SK-N-SH (cell line): ENCODE measurements around the gene CDH23. TPM values are rescaled to one million over a fixed set of nuclear protein-coding genes. Genes with fewer than 3 reads are reported as not detected.

ENCODE experiments used
- CTCF ChIA-PET: fragments of 300-600, 350-600 bp; formaldehyde crosslinking; extraction: SDS; loops from one replicate; lab custom pipeline; 2021; lab: Yijun Ruan, JAX
- POLR2A ChIA-PET: fragments of 350-600 bp; sonication (Branson Sonifier 250); formaldehyde crosslinking; extraction: SDS; loops from one replicate; lab custom pipeline; 2020; ENCODE audit warnings: antibody characterized with exemption, inconsistent platforms; lab: Yijun Ruan, JAX
- DNase-seq: peaks from one replicate; pipeline ENCODE4 v3.0.0; 2012
- H2AFZ ChIP-seq: fragments of 200-600 bp; sonication (generic); 2 replicates; pipeline ENCODE4 v1.8.1; 2016; ENCODE audit warnings: antibody characterized with exemption, mild to moderate bottlenecking, low read depth
- H3F3A ChIP-seq: fragments of 200-600 bp; sonication (generic); replicated peaks from 2 replicates; pipeline ENCODE3; 2016; ENCODE audit warnings: antibody characterized with exemption, mild to moderate bottlenecking; ENCODE audit not compliant: insufficient read depth
- H3K27ac ChIP-seq, 2 experiments: fragments of 200-500 bp in 1 of 2; fragments of 200-600 bp in 1 of 2; sonication (Bioruptor generic) in 1 of 2; sonication (generic), shearing (Covaris generic) in 1 of 2; 2 replicates each; pipeline versions ENCODE4 v1.5.1 to v1.6.1; 2014 to 2016; ENCODE audit warnings: low read depth in 2 of 2, inconsistent platforms in 1 of 2, low read length in 1 of 2, mild to moderate bottlenecking in 1 of 2, mixed read lengths in 1 of 2
- H3K27me3 ChIP-seq: fragments of 200-600 bp; sonication (generic), shearing (Covaris generic); 2 replicates; pipeline ENCODE4 v1.6.1; 2016; ENCODE audit warnings: mixed run types; ENCODE audit not compliant: insufficient read depth
- H3K36me3 ChIP-seq, 2 experiments: fragments of 200-500 bp in 1 of 2; fragments of 200-600 bp in 1 of 2; sonication (Bioruptor generic) in 1 of 2; sonication (generic) in 1 of 2; replicated peaks in 1 of 2; 2 replicates each; pipeline versions ENCODE3 to v1.5.1; 2014 to 2016; ENCODE audit warnings: low read length in 1 of 2, mild to moderate bottlenecking in 1 of 2; ENCODE audit not compliant: insufficient read depth in 2 of 2, control insufficient read depth in 1 of 2
- H3K4me1 ChIP-seq, 2 experiments: fragments of 200-500 bp in 1 of 2; fragments of 200-600 bp in 1 of 2; sonication (Bioruptor generic) in 1 of 2; sonication (generic), shearing (Covaris generic) in 1 of 2; 2 replicates each; pipeline versions ENCODE4 v1.5.1 to v1.6.1; 2014 to 2016; ENCODE audit warnings: low read depth in 1 of 2, low read length in 1 of 2, mixed run types in 1 of 2; ENCODE audit not compliant: insufficient read depth in 2 of 2, control insufficient read depth in 1 of 2
- H3K4me2 ChIP-seq: fragments of 200-600 bp; sonication (generic), shearing (Covaris generic); 2 replicates; pipeline ENCODE4 v1.6.1; 2017; ENCODE audit warnings: mixed run types
- H3K4me3 ChIP-seq, 2 experiments: fragments of 200-500 bp in 1 of 2; fragments of 200-600 bp in 1 of 2; sonication (Bioruptor generic) in 1 of 2; sonication (generic), shearing (Covaris generic) in 1 of 2; 2 replicates each; pipeline versions ENCODE4 v1.5.1 to v1.8.1; 2014 to 2016; ENCODE audit warnings: low read depth in 2 of 2, inconsistent platforms in 1 of 2, low read length in 1 of 2, mild to moderate bottlenecking in 1 of 2, mixed read lengths in 1 of 2, moderate library complexity in 1 of 2
- H3K79me2 ChIP-seq: fragments of 200-600 bp; sonication (generic); 2 replicates; pipeline ENCODE4 v1.8.1; 2017; ENCODE audit warnings: mild to moderate bottlenecking; ENCODE audit not compliant: insufficient read depth
- H3K9ac ChIP-seq: fragments of 200-600 bp; sonication (generic); 2 replicates; pipeline ENCODE4 v1.6.1; 2017; ENCODE audit warnings: mixed run types
- H3K9me2 ChIP-seq: fragments of 200-600 bp; sonication (generic); 2 replicates; pipeline ENCODE4 v1.6.1; 2017; ENCODE audit warnings: mixed run types
- H3K9me3 ChIP-seq: fragments of 200-600 bp; sonication (generic); 2 replicates; pipeline ENCODE4 v1.6.1; 2017; ENCODE audit warnings: mixed run types, mild to moderate bottlenecking, moderate library complexity
- H4K20me1 ChIP-seq: fragments of 200-600 bp; sonication (generic); 2 replicates; pipeline ENCODE4 v1.6.1; 2017; ENCODE audit warnings: mild to moderate bottlenecking, mixed run types; ENCODE audit not compliant: insufficient read depth
- CHD2 ChIP-seq: fragments of 150-350 bp; IDR thresholded peaks from 2 replicates; pipeline ENCODE4 v1.6.1; 2018; ENCODE audit warnings: low read length; ENCODE audit not compliant: partially characterized antibody
- ELF1 ChIP-seq: IDR thresholded peaks from 2 replicates; pipeline ENCODE4 v1.4.0; 2012
- EP300 ChIP-seq, 2 experiments: IDR thresholded peaks; 2 replicates each; pipeline versions ENCODE4 v1.4.0 to v1.6.1; 2012; ENCODE audit warnings: borderline replicate concordance in 1 of 2, low read depth in 1 of 2, low read length in 1 of 2
- EZH2phosphoT487 ChIP-seq: fragments of 200-600 bp; sonication (generic); IDR thresholded peaks from 2 replicates; pipeline ENCODE4 v1.6.1; 2017; ENCODE audit warnings: low read depth, mixed run types, mild to moderate bottlenecking, antibody characterized with exemption, moderate library complexity, borderline replicate concordance
- FOSL2 ChIP-seq: IDR thresholded peaks from 2 replicates; pipeline ENCODE4 v1.4.0; 2012; ENCODE audit warnings: low read depth, mild to moderate bottlenecking, moderate library complexity, borderline replicate concordance
- FOXM1 ChIP-seq: IDR thresholded peaks from 2 replicates; pipeline ENCODE4 v1.4.0; 2012; ENCODE audit warnings: low read depth, mild to moderate bottlenecking
- GABPA ChIP-seq: IDR thresholded peaks from 2 replicates; pipeline ENCODE4 v1.4.0; 2012; ENCODE audit warnings: low read depth, mild to moderate bottlenecking
- JUND ChIP-seq: IDR thresholded peaks from 2 replicates; pipeline ENCODE4 v1.4.0; 2012
- MXI1 ChIP-seq: IDR thresholded peaks from 2 replicates; pipeline ENCODE4 v1.6.1; 2012; ENCODE audit warnings: mild to moderate bottlenecking, low read depth, low read length, improper control_type of control experiment
- NFIC ChIP-seq: IDR thresholded peaks from 2 replicates; pipeline ENCODE4 v1.4.0; 2012; ENCODE audit warnings: borderline replicate concordance
- NRF1 ChIP-seq: IDR thresholded peaks from 2 replicates; pipeline ENCODE4 v1.6.1; 2012; ENCODE audit warnings: low read depth, mild to moderate bottlenecking, low read length
- POLR2AphosphoS5 ChIP-seq: IDR thresholded peaks from 2 replicates; pipeline ENCODE4 v1.6.1; 2012; ENCODE audit warnings: low read depth, low read length
- RAD21 ChIP-seq: IDR thresholded peaks from 2 replicates; pipeline ENCODE4 v1.6.1; 2012; ENCODE audit warnings: mild to moderate bottlenecking, low read length
- RCOR1 ChIP-seq: fragments of 150-350 bp; IDR thresholded peaks from 2 replicates; pipeline ENCODE4 v1.6.1; 2017; ENCODE audit warnings: antibody characterized with exemption, low read length
- RFX5 ChIP-seq: IDR thresholded peaks from 2 replicates; pipeline ENCODE4 v1.6.1; 2012; ENCODE audit warnings: mild to moderate bottlenecking, improper control_type of control experiment, low read length
- RXRA ChIP-seq: IDR thresholded peaks from 2 replicates; pipeline ENCODE4 v1.4.0; 2012; ENCODE audit warnings: low read depth, mild to moderate bottlenecking, borderline replicate concordance
- SIN3A ChIP-seq: IDR thresholded peaks from 2 replicates; pipeline ENCODE4 v1.6.1; 2012; ENCODE audit warnings: low read depth, mild to moderate bottlenecking, low read length, moderate library complexity, borderline replicate concordance
- SMC3 ChIP-seq: IDR thresholded peaks from 2 replicates; pipeline ENCODE4 v1.6.1; 2012; ENCODE audit warnings: low read depth, low read length, improper control_type of control experiment
- TCF12 ChIP-seq: IDR thresholded peaks from 2 replicates; pipeline ENCODE4 v1.4.0; 2012
- USF2 ChIP-seq: fragments of 150-350 bp; IDR thresholded peaks from 2 replicates; pipeline ENCODE4 v1.6.1; 2017; ENCODE audit warnings: antibody characterized with exemption, low read length, low read depth, borderline replicate concordance
- ZBTB33 ChIP-seq: IDR thresholded peaks from 2 replicates; pipeline ENCODE4 v1.4.0; 2012; ENCODE audit warnings: low read depth, borderline replicate concordance
- WGBS: methylation state at CpG from one replicate; pipeline ENCODE4 v1.1.6; 2017; ENCODE audit warnings: low lambda C conversion rate; 5-methylcytosine and 5-hydroxymethylcytosine counted together
- polyA plus RNA-seq, 3 experiments: library from polyadenylated mRNA; depleted of rRNA; stranded (reverse); fragments of >200 nt; gene quantifications; 2 replicates each; pipeline ENCODE4 v1.2.3, GENCODE V29; 2012
- TF ChIP-seq, protein P1 (sequence below): fragments of 150-350 bp; IDR thresholded peaks from 2 replicates; pipeline ENCODE4 v1.6.1; 2016; ENCODE audit warnings: mild to moderate bottlenecking, low read depth, low read length
- TF ChIP-seq, protein P2 (sequence below): IDR thresholded peaks from 2 replicates; pipeline ENCODE4; 2012

The CDH23 gene
- polyA plus RNA-seq, 1 of the 3 experiments (the other 2 are of a cell fraction): 0.03 TPM

DNA sequence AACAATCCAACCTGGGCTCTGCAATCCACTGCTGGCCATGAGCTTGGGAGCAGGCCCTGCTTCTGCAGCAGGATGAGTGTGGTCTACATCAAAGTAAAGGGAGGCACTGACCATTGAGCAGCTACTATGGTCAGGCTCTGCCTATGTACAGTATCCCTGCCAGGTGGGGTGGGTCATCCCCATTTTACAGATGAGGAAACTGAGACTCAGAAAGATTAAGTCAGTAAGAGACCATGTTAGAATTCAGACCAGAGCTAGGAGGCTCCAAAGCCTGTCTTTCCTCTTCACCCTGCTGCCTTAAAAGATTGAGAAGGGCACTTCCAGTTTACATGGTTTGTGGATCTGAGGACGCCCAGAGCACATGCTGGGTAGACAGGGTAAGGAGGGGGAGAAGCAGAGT is 27.1 kb upstream of the CDH23 start (continued):
- TF ChIP-seq, protein P1, sequence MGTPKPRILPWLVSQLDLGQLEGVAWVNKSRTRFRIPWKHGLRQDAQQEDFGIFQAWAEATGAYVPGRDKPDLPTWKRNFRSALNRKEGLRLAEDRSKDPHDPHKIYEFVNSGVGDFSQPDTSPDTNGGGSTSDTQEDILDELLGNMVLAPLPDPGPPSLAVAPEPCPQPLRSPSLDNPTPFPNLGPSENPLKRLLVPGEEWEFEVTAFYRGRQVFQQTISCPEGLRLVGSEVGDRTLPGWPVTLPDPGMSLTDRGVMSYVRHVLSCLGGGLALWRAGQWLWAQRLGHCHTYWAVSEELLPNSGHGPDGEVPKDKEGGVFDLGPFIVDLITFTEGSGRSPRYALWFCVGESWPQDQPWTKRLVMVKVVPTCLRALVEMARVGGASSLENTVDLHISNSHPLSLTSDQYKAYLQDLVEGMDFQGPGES: no peak
- TF ChIP-seq JUND (no peak), ELF1 (no peak), RXRA (no peak), GABPA (no peak)

GRCh38 chr10:71370031-71370430 is 26.7 kb upstream of the CDH23 start:
- H3F3A ChIP-seq: no peaks in the 10 kb centered on the region
- H3K9me3 ChIP-seq: no peaks in the 10 kb centered on the region
- H3K9ac ChIP-seq: no peak overlapping the region
- no peaks in the 10 kb centered on the region for H3K79me2 ChIP-seq
- no peak overlapping the region for H3K4me3 ChIP-seq
- no peak overlapping the region for H2AFZ ChIP-seq
- no peak overlapping the region for H3K4me2 ChIP-seq
- no peak for DNase-seq
- no peaks in the 10 kb centered on the region; the same call in 1 of the 2 replicates for H3K27me3 ChIP-seq
- CTCF ChIA-PET: interaction anchor here (0.9 to 4.3 kb wide), 5 partner anchors 15 to 526 kb away, joined by 3 to 20 read pairs (median 4); partner anchors contain the start of gene SLC29A3
- POLR2A ChIA-PET: interaction anchor here (0.6 kb wide), 1 partner anchor 38 kb away, joined by 3 read pairs; no protein-coding TSS in a partner anchor
- no peaks in the 10 kb centered on the region for H3K4me1 ChIP-seq
- WGBS: 83% methylated on average over 3 of the region's 3 CpGs
- H3K27ac ChIP-seq: no peak overlapping the region
- no peaks in the 10 kb centered on the region for H3K9me2 ChIP-seq
- no peaks in the 10 kb centered on the region for H4K20me1 ChIP-seq
- H3K36me3 ChIP-seq: no peaks in the 10 kb centered on the region
- no peak for TF ChIP-seq USF2
- TF ChIP-seq JUND: no peak
- TF ChIP-seq RAD21: no peak
- TF ChIP-seq FOXM1: no peak
- no peak for TF ChIP-seq CHD2
- no peak for TF ChIP-seq POLR2AphosphoS5
- TF ChIP-seq NRF1: no peak
- no peak for TF ChIP-seq TCF12
- TF ChIP-seq NFIC: no peak
- TF ChIP-seq RXRA: no peak
- no peak for TF ChIP-seq FOSL2
- no peak for TF ChIP-seq MXI1
- TF ChIP-seq, all 33 proteins: peak for 0

GRCh38 chr10:71371750-71372166 is 25.0 kb upstream of the CDH23 start:
- 65% methylated on average over 6 of the region's 6 CpGs for WGBS
- no peak overlapping the region for H3K27ac ChIP-seq
- H3K36me3 ChIP-seq: no peaks in the 10 kb centered on the region
- no peak overlapping the region for H3K4me3 ChIP-seq
- peaks cover 3% of the 10 kb centered on the region for H3F3A ChIP-seq
- no peaks in the 10 kb centered on the region for H4K20me1 ChIP-seq
- no peak overlapping the region for H3K4me2 ChIP-seq
- CTCF ChIA-PET: interaction anchor here (1.0 to 6.0 kb wide), 5 partner anchors 13 to 445 kb away, joined by 3 to 47 read pairs (median 3); no protein-coding TSS in a partner anchor
- H3K9me3 ChIP-seq: no peaks in the 10 kb centered on the region
- H2AFZ ChIP-seq: no peak overlapping the region
- POLR2A ChIA-PET: interaction anchor here (0.8 kb wide), 1 partner anchor 14 kb away, joined by 4 read pairs; no protein-coding TSS in a partner anchor
- H3K27me3 ChIP-seq: no peaks in the 10 kb centered on the region; the same call in 1 of the 2 replicates
- H3K79me2 ChIP-seq: no peaks in the 10 kb centered on the region
- DNase-seq: no peak
- H3K9me2 ChIP-seq: no peaks in the 10 kb centered on the region
- peaks cover 0 to under 1% of the 10 kb centered on the region in 2 experiments; a peak in 1 of 4 replicates for H3K4me1 ChIP-seq
- H3K9ac ChIP-seq: no peak overlapping the region
- no peak for TF ChIP-seq RXRA
- no peak for TF ChIP-seq RCOR1
- TF ChIP-seq FOXM1: no peak
- TF ChIP-seq SIN3A: no peak
- TF ChIP-seq ZBTB33: no peak
- no peak for TF ChIP-seq POLR2AphosphoS5
- TF ChIP-seq, protein P2, sequence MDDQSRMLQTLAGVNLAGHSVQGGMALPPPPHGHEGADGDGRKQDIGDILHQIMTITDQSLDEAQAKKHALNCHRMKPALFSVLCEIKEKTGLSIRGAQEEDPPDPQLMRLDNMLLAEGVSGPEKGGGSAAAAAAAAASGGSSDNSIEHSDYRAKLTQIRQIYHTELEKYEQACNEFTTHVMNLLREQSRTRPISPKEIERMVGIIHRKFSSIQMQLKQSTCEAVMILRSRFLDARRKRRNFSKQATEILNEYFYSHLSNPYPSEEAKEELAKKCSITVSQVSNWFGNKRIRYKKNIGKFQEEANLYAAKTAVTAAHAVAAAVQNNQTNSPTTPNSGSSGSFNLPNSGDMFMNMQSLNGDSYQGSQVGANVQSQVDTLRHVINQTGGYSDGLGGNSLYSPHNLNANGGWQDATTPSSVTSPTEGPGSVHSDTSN: no peak
- TF ChIP-seq MXI1: no peak
- no peak for TF ChIP-seq EP300 (IDR thresholded peaks at IDR 0.05; ENCODE audit: borderline replicate concordance in 1 of 2, low read depth in 1 of 2, low read length in 1 of 2)
- TF ChIP-seq EZH2phosphoT487: no peak
- no peak for TF ChIP-seq SMC3
- no peak for TF ChIP-seq RFX5
